Astrocyte of the cerebellum (primary cell): ENCODE results near the gene IFNL3.
"Not testable (repeated sequence)": the region's sequence is repeated elsewhere in the genome, so short reads cannot be mapped to it uniquely, and the experiment has no call there.

Experiments
- DNase-seq: peaks from one replicate; pipeline ENCODE4 v3.0.0-alpha.2; 2011; ENCODE audit warnings: low read depth
- H3K4me3 ChIP-seq: 2 replicates; pipeline ENCODE4 v1.5.1; 2011; ENCODE audit warnings: mild to moderate bottlenecking, low read depth, low read length, moderate library complexity
- in situ Hi-C: cut with HindIII; loops from 2 replicates; pipeline ENCODE4 v1.10.0; 2017; ENCODE audit warnings: low sequenced_read_pairs
- TF ChIP-seq, protein P1 (sequence below): IDR thresholded peaks from 2 replicates; pipeline ENCODE4 v1.5.1; 2012; ENCODE audit warnings: low read length, low read depth, moderate library complexity, mild to moderate bottlenecking; ENCODE audit errors: missing control alignments

The IFNL3 gene

DNA sequence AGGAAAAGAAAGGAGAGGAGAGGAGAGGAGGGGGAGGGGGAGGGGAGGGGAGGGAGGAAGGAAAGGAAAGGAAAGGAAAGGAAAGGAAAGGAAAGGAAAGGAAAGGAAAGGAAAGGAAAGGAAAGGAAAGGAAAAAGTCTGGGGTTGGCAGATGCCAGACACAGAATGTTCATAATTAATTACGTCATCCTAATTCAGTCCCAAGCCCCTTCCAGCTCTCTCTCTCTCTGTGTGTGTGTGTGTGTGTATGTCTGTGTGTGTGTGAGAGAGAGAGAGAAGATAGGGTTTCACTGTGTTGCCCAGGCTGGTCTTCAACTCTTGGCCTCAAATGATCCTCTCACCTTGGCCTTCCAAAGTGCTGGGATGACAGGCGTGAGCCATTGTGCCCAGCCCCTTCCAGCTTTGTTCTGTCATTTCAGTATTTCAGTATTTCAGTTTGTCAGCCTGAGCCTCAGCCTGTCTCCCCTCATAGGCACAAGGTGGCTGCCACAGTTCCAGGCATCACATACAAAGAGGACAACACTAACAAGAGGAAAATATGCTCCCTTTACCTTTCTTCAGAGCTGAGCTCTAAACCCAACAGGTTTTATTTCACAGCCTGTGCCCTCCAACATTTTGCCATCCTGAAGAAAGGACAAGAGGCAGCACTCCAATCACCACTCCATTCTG is 14.6 kb downstream of the IFNL3 start:
- TF ChIP-seq, protein P1, sequence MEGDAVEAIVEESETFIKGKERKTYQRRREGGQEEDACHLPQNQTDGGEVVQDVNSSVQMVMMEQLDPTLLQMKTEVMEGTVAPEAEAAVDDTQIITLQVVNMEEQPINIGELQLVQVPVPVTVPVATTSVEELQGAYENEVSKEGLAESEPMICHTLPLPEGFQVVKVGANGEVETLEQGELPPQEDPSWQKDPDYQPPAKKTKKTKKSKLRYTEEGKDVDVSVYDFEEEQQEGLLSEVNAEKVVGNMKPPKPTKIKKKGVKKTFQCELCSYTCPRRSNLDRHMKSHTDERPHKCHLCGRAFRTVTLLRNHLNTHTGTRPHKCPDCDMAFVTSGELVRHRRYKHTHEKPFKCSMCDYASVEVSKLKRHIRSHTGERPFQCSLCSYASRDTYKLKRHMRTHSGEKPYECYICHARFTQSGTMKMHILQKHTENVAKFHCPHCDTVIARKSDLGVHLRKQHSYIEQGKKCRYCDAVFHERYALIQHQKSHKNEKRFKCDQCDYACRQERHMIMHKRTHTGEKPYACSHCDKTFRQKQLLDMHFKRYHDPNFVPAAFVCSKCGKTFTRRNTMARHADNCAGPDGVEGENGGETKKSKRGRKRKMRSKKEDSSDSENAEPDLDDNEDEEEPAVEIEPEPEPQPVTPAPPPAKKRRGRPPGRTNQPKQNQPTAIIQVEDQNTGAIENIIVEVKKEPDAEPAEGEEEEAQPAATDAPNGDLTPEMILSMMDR = no peak

GRCh38 chr19:39224910-39225309 is 19.9 kb downstream of the IFNL3 start:
- TF ChIP-seq, protein P1 = no peak
- H3K4me3 ChIP-seq = no peak overlapping the region
- in situ Hi-C loops = no loop called here
- no peak for DNase-seq

More for the DNA sequence above, 14.6 kb downstream of the IFNL3 start:
- in situ Hi-C loops = no loop called here
- DNase-seq = no peak
- no peak overlapping the region for H3K4me3 ChIP-seq

GRCh38 chr19:39223703-39224279 is 21.0 kb downstream of the IFNL3 start:
- DNase-seq = peak; percentile 4
- in situ Hi-C loops = no loop called here

GRCh38 chr19:39219108-39219507 is 25.7 kb downstream of the IFNL3 start:
- DNase-seq, in situ Hi-C loops, H3K4me3 ChIP-seq: not testable (repeated sequence)

More at GRCh38 chr19:39223703-39224279, 21.0 kb downstream of the IFNL3 start:
- TF ChIP-seq, protein P1 = no peak
- H3K4me3 ChIP-seq = no peak overlapping the region

DNA sequence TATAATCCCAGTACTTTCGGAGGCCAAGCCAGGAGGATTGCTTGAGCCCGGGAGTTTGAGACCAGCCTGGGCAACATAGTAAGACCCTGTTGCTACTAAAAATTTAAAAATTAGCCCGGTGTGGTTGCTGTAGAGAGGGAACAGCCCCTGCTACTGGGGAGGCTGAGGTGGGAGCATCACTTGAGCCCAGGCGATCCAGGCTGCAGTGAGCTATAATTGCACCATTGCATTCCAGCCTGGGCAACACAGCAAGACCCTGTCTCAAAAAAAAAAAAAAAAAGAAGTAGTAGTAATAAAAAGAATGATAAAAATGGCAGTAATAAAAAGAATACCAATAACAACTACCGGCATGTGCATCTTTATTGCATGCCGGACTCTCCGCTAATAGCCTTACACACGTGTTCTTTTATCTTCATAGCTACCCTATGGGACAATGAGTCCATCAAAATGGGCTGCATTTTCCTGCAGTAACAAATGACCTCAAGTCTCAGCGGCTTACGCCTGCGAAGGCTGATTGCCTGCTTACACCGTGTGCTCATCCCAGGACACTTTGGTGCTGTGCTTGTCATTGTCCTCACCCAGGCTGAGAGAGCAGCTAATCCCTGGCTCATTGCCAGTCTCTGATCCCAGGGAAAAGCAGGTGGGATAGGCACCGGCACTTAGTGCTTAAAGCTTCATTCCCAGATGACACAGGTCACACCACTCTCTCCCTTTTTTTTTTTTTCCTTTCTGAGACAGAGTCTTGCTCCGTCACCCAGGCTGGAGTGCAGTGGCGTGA is 26.4 kb downstream of the IFNL3 start:
- in situ Hi-C loops = no loop called here
- TF ChIP-seq, protein P1 = no peak
- H3K4me3 ChIP-seq = no peak overlapping the region
- no peak for DNase-seq

DNA sequence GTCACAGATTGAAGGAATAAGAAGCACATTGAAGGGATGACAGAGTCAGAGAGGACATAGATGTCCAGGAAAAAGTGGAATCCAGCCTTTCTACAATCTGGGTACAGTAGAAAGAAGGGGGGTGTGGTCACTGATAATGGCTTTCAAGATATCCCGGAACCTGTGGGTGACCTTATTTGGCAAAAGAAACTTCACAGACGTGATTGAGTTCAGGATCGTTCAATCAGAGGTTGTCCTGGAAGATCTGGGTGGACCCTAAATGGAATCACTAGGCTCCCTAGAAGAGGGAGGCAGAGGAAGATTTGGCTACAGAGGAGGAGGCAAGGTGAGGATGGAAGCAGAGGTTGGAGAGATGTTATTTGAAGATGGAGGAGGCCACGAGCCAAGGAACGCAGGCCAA is 27.7 kb downstream of the IFNL3 start:
- TF ChIP-seq, protein P1 = no peak
- no peak overlapping the region for H3K4me3 ChIP-seq
- DNase-seq = no peak
- in situ Hi-C loops = no loop called here

GRCh38 chr19:39215323-39215722 is 29.5 kb downstream of the IFNL3 start:
- DNase-seq, in situ Hi-C loops, H3K4me3 ChIP-seq: not testable (repeated sequence)
